Measurements from ENCODE around the gene PTPRN2.

PTPRN2 gene

DNA sequence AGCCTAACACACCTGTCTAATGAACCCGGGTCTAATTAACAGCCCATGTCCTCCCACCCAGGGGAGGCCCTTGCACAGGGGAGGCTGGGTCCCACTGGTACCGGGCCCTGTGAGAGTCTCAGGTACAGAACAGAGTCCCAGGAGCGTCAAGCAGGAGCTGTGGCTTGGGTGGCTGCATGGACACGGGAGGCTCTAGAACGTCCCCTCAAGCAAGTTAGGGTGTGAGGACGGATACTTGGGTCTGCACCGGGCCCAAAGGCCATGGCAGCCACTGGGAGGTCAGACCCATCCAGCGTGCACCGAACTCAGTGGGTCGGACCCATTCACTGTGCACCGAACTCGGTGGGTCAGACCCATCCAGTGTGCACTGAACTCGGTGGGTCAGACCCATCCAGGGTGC, 941.1 kb downstream of the PTPRN2 start:
- DNase-seq (ENCODE audit: low spot score): no peak
- in situ Hi-C loops (cut with MboI; ENCODE audit: low pct_unique_long_range_greater_than_20kb, low sequenced_read_pairs, unreplicated experiment): no loop called here
- TF ChIP-seq, protein P1, sequence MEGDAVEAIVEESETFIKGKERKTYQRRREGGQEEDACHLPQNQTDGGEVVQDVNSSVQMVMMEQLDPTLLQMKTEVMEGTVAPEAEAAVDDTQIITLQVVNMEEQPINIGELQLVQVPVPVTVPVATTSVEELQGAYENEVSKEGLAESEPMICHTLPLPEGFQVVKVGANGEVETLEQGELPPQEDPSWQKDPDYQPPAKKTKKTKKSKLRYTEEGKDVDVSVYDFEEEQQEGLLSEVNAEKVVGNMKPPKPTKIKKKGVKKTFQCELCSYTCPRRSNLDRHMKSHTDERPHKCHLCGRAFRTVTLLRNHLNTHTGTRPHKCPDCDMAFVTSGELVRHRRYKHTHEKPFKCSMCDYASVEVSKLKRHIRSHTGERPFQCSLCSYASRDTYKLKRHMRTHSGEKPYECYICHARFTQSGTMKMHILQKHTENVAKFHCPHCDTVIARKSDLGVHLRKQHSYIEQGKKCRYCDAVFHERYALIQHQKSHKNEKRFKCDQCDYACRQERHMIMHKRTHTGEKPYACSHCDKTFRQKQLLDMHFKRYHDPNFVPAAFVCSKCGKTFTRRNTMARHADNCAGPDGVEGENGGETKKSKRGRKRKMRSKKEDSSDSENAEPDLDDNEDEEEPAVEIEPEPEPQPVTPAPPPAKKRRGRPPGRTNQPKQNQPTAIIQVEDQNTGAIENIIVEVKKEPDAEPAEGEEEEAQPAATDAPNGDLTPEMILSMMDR (IDR thresholded peaks at IDR 0.05; ENCODE audit: extremely low read depth, insufficient read depth, missing control alignments): no peak

DNA sequence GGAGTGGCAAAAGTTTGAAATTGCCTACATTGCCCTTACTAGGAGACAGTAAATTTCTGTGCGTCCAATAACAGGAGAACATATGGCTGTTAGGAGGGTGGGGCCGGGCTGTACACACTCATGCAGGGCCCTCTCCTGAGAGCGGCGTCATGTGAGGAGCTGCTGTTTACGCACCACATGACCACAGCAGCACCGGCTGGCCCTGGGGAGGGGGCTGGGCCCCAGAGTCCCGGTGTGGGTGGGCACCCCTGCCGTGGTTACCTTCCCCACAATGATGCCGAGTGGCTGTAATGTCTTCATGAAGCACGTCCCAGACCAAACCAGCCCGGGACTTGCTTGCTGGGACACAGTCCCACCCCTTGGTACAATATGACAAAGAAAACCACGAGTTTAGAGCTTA, 942.1 kb downstream of the PTPRN2 start:
- no peak for DNase-seq (ENCODE audit: low spot score)
- in situ Hi-C loops (cut with MboI; ENCODE audit: low pct_unique_long_range_greater_than_20kb, low sequenced_read_pairs, unreplicated experiment): no loop called here

DNA sequence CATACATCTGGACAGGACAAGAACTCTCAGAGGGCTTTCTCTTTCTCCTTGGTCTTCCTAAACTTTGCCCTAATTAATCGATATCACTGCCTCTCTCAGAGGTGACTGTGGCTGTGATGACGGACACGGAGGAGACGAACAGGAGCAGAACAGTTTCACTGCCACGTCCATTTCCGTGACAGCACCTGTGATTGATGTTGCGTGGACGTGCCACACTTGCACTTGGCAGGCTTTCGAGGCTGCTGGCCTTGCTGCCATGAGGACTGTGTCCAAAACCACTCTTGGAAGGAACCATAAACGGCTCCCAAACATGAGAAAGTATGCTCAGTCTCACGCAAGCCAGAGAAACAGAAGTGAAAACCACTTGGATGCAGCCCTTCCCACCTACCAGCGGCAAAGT, 942.7 kb downstream of the PTPRN2 start:
- DNase-seq (ENCODE audit: low spot score): no peak
- TF ChIP-seq, protein P1 (IDR thresholded peaks at IDR 0.05; ENCODE audit: extremely low read depth, insufficient read depth, missing control alignments): no peak
- in situ Hi-C loops (cut with MboI; ENCODE audit: low pct_unique_long_range_greater_than_20kb, low sequenced_read_pairs, unreplicated experiment): no loop called here

More for the DNA sequence above, 942.1 kb downstream of the PTPRN2 start:
- TF ChIP-seq, protein P1 (IDR thresholded peaks at IDR 0.05; ENCODE audit: extremely low read depth, insufficient read depth, missing control alignments): no peak

DNA sequence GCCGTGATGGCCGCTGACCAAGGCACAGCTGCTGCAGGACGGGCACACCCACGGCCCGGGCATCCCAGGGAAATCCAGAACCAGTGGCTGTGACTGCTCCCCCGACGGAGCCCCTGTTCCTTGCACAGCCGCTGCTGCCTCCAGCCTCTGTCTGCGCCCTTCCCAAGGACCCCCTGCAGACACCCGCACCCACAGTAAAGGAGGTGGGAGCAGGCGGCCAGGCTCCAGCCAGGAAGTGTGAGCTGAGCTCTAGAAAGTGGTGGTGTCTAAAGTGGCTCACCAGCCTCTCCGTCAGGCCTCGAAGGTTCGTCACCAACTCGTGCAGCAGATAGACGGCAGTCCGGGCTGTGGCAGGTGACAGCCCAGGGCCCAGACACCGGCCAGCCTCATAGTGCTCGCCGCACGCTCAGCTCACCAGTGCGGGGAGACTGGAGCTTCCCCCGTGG, 944.1 kb downstream of the PTPRN2 start:
- TF ChIP-seq, protein P1 (IDR thresholded peaks at IDR 0.05; ENCODE audit: extremely low read depth, insufficient read depth, missing control alignments): no peak
- DNase-seq (ENCODE audit: low spot score): no peak

DNA sequence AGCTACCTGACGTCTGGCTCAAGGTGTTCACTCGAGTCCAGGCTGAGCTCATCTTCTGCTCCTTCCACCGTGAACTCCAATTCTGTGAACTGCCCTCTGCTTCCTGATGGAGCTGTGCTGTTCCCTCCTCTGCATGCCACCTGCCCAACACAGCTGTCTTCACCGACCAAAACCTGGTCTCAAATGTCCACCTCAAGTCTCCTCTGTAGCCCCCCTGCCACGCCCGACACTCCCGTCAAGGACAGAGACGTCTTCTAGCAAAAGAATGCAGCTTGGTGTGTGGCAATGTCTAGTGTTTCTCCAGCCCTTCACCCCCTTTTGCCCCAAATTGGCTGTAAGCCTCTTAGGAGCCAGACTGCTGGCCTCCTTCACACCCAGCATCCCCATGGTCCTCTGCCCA, 945.8 kb downstream of the PTPRN2 start:
- in situ Hi-C loops (cut with MboI; ENCODE audit: low pct_unique_long_range_greater_than_20kb, low sequenced_read_pairs, unreplicated experiment): no loop called here
- TF ChIP-seq, protein P1 (IDR thresholded peaks at IDR 0.05; ENCODE audit: extremely low read depth, insufficient read depth, missing control alignments): no peak
- DNase-seq (ENCODE audit: low spot score): no peak

More for the DNA sequence above, 944.1 kb downstream of the PTPRN2 start:
- in situ Hi-C loops (cut with MboI; ENCODE audit: low pct_unique_long_range_greater_than_20kb, low sequenced_read_pairs, unreplicated experiment): no loop called here

DNA sequence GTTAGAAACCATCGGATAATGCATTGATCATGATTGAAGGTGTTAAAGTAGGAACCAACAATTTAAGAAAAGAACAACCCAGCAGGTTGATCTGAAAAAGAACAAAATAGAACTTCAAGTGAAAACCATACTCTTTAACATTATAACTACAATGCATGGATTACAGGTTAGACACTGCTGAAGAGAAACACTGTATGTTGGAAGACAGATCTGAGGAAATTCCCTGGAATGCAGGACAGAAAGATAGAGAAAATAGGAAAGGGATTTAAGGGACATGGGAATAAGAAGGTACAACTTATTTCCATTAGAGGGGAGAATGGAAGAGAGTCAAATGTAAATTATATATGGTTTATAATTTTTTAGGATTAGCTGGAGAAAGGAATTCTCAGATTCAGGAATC, 947.5 kb downstream of the PTPRN2 start:
- TF ChIP-seq, protein P1 (IDR thresholded peaks at IDR 0.05; ENCODE audit: extremely low read depth, insufficient read depth, missing control alignments): no peak
- DNase-seq (ENCODE audit: low spot score): no peak
- in situ Hi-C loops (cut with MboI; ENCODE audit: low pct_unique_long_range_greater_than_20kb, low sequenced_read_pairs, unreplicated experiment): no loop called here

DNA sequence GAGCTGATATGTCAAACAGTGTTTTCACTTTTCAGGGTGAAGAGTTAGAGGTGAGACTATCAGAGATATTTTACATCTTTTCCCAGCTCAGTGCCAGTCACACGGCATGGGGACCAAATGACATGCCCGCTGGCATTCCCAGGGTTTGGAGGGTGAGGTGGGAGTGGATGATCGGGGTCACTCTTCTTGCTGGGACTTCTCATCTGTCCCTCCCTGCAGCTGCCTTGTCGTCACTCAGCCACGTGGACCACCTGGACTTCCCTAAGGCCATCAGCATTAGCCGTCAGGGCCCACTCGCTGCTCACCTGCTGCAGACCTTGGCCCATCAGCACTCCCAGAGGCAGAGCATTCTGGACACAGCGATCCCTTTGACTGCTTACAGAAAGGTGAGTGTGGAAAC, 949.1 kb downstream of the PTPRN2 start:
- TF ChIP-seq, protein P1 (IDR thresholded peaks at IDR 0.05; ENCODE audit: extremely low read depth, insufficient read depth, missing control alignments): no peak
- DNase-seq (ENCODE audit: low spot score): no peak
- in situ Hi-C loops (cut with MboI; ENCODE audit: low pct_unique_long_range_greater_than_20kb, low sequenced_read_pairs, unreplicated experiment): no loop called here
